IMR-90 (cell line): ENCODE results near the gene CDC6. TPM values are rescaled to one million over a fixed set of nuclear protein-coding genes. Genes with fewer than 3 reads are reported as not detected.

Source experiments
- ATAC-seq: fragments of 200-7000 bp; cut with Tn5 transposase; 2 replicates; pipeline ENCODE4 v1.9.1; 2020; ENCODE audit warnings: low read depth, mild to moderate bottlenecking, moderate library complexity
- BruUV-seq: library from RNA; stranded (reverse); fragments of 400-500 nt; replicated peaks from 2 replicates; lab custom pipeline; 2021; lab: Mats Ljungman, UMichigan
- CTCF ChIA-PET: fragments of 300-600 bp; formaldehyde crosslinking; extraction: SDS; loops from one replicate; lab custom pipeline; 2021; ENCODE audit warnings: antibody characterized with exemption; lab: Yijun Ruan, JAX
- POLR2A ChIA-PET: fragments of 300-600 bp; sonication (Branson Sonifier 250); formaldehyde crosslinking; loops from one replicate; lab custom pipeline; 2022; ENCODE audit warnings: antibody characterized with exemption; ENCODE audit not compliant: unreplicated experiment; lab: Charles Lee
- DNase-seq: peaks from one replicate; pipeline ENCODE4 v3.0.0; 2013
- H2AFZ ChIP-seq: replicated peaks from 2 replicates; pipeline ENCODE3; 2013; ENCODE audit warnings: low read length, mild to moderate bottlenecking; ENCODE audit not compliant: poor library complexity
- H2AK5ac ChIP-seq: 2 replicates; pipeline ENCODE4 v1.6.1; 2013; ENCODE audit warnings: low read depth, low read length, inconsistent platforms
- H2AK9ac ChIP-seq: replicated peaks from 2 replicates; pipeline ENCODE3; 2013; ENCODE audit warnings: mild to moderate bottlenecking, low read depth, low read length, moderate library complexity; ENCODE audit not compliant: poor library complexity
- H2BK120ac ChIP-seq: 2 replicates; pipeline ENCODE4 v1.6.1; 2013; ENCODE audit warnings: low read depth, low read length, inconsistent platforms
- H2BK15ac ChIP-seq: 3 replicates; pipeline ENCODE4 v1.6.1; 2013; ENCODE audit warnings: low read depth, low read length, inconsistent platforms
- H2BK20ac ChIP-seq: 2 replicates; pipeline ENCODE4 v1.6.1; 2013; ENCODE audit warnings: low read depth, mild to moderate bottlenecking, inconsistent platforms, low read length, moderate library complexity
- H2BK5ac ChIP-seq: 2 replicates; pipeline ENCODE4 v1.6.1; 2013; ENCODE audit warnings: mild to moderate bottlenecking, low read depth, low read length, inconsistent platforms; ENCODE audit not compliant: poor library complexity, severe bottlenecking
- H3K14ac ChIP-seq: replicated peaks from 2 replicates; pipeline ENCODE4 v1.6.1; 2013; ENCODE audit warnings: low read depth, low read length, inconsistent platforms
- H3K18ac ChIP-seq: 2 replicates; pipeline ENCODE4 v1.6.1; 2013; ENCODE audit warnings: low read depth, low read length, control low read depth
- H3K23ac ChIP-seq: 2 replicates; pipeline ENCODE4 v1.6.1; 2013; ENCODE audit warnings: low read depth, low read length, inconsistent platforms
- H3K27ac ChIP-seq: 2 replicates; pipeline ENCODE4 v1.5.1; 2013; ENCODE audit warnings: mild to moderate bottlenecking, control low read depth, low read length; ENCODE audit not compliant: insufficient read depth
- H3K27me3 ChIP-seq: 2 replicates; pipeline ENCODE4 v1.6.1; 2013; ENCODE audit warnings: low read length; ENCODE audit not compliant: control insufficient read depth, insufficient read depth
- H3K36me3 ChIP-seq: 2 replicates; pipeline ENCODE4 v1.6.1; 2013; ENCODE audit warnings: low read length, mixed read lengths; ENCODE audit not compliant: control insufficient read depth, insufficient read depth
- H3K4ac ChIP-seq: 2 replicates; pipeline ENCODE4 v1.6.1; 2013; ENCODE audit warnings: low read depth, low read length, inconsistent platforms
- H3K4me1 ChIP-seq: 2 replicates; pipeline ENCODE4 v1.6.1; 2013; ENCODE audit warnings: low read length, mixed read lengths; ENCODE audit not compliant: control insufficient read depth, insufficient read depth
- H3K4me2 ChIP-seq: 2 replicates; pipeline ENCODE4 v1.6.1; 2013; ENCODE audit warnings: low read depth, mild to moderate bottlenecking, control low read depth, low read length, moderate library complexity
- H3K4me3 ChIP-seq: 2 replicates; pipeline ENCODE4 v1.5.1; 2013; ENCODE audit warnings: low read depth, mild to moderate bottlenecking, control low read depth, low read length, moderate library complexity; ENCODE audit not compliant: insufficient read depth
- H3K56ac ChIP-seq: 2 replicates; pipeline ENCODE4 v1.6.1; 2013; ENCODE audit warnings: low read length, inconsistent platforms; ENCODE audit not compliant: insufficient read depth; ENCODE audit errors: extremely low read depth
- H3K79me1 ChIP-seq, 2 experiments: 2 replicates each; pipeline ENCODE4 v1.6.1; 2013; ENCODE audit warnings: low read length in 2 of 2, inconsistent platforms in 1 of 2, low read depth in 1 of 2
- H3K9ac ChIP-seq: 2 replicates; pipeline ENCODE4 v1.6.1; 2013; ENCODE audit warnings: low read depth, low read length, control low read depth
- H3K9me1 ChIP-seq: 2 replicates; pipeline ENCODE4 v1.6.1; 2013; ENCODE audit warnings: low read length, inconsistent platforms; ENCODE audit not compliant: insufficient read depth
- H3K9me3 ChIP-seq: 2 replicates; pipeline ENCODE4 v1.6.1; 2013; ENCODE audit warnings: low read length; ENCODE audit not compliant: control insufficient read depth, insufficient read depth
- H4K20me1 ChIP-seq: 2 replicates; pipeline ENCODE4 v1.6.1; 2013; ENCODE audit warnings: low read length, inconsistent platforms; ENCODE audit not compliant: insufficient read depth
- H4K5ac ChIP-seq: 2 replicates; pipeline ENCODE4 v1.6.1; 2013; ENCODE audit warnings: mild to moderate bottlenecking, low read depth, low read length, control low read depth
- H4K8ac ChIP-seq, 2 experiments: 2 replicates each; pipeline ENCODE4 v1.6.1; 2013; ENCODE audit warnings: low read depth in 2 of 2, low read length in 2 of 2, control low read depth in 1 of 2, inconsistent platforms in 1 of 2
- H4K91ac ChIP-seq: 2 replicates; pipeline ENCODE4 v1.6.1; 2013; ENCODE audit warnings: low read depth, low read length, inconsistent platforms; ENCODE audit not compliant: insufficient read depth
- BHLHE40 ChIP-seq: fragments of 150-350 bp; IDR thresholded peaks from 2 replicates; pipeline ENCODE4 v1.6.1; 2016; ENCODE audit warnings: mild to moderate bottlenecking, low read depth, low read length
- CEBPB ChIP-seq: IDR thresholded peaks from 2 replicates; pipeline ENCODE4 v1.6.1; 2012; ENCODE audit warnings: low read depth, low read length, improper control_type of control experiment
- CHD1 ChIP-seq: IDR thresholded peaks from 2 replicates; pipeline ENCODE4 v1.6.1; 2012; ENCODE audit warnings: low read depth, low read length, improper control_type of control experiment
- CTCF ChIP-seq: conservative IDR thresholded peaks from 2 replicates; pipeline ENCODE4 v1.5.1; 2012; ENCODE audit warnings: mild to moderate bottlenecking, low read depth, low read length, improper control_type of control experiment
- ELK1 ChIP-seq: fragments of 150-350 bp; IDR thresholded peaks from 2 replicates; pipeline ENCODE4 v1.6.1; 2016; ENCODE audit warnings: low read depth, mild to moderate bottlenecking, low read length, moderate library complexity, borderline replicate concordance
- FOS ChIP-seq: fragments of 150-350 bp; IDR thresholded peaks from 2 replicates; pipeline ENCODE4 v1.6.1; 2016; ENCODE audit warnings: low read depth, low read length
- MAFK ChIP-seq: IDR thresholded peaks from 2 replicates; pipeline ENCODE4 v1.6.1; 2012; ENCODE audit warnings: low read depth, low read length, improper control_type of control experiment
- MAZ ChIP-seq: IDR thresholded peaks from 2 replicates; pipeline ENCODE4 v1.6.1; 2012; ENCODE audit warnings: low read depth, mild to moderate bottlenecking, low read length, improper control_type of control experiment, moderate library complexity, borderline replicate concordance
- MXI1 ChIP-seq: IDR thresholded peaks from 2 replicates; pipeline ENCODE4 v1.6.1; 2012; ENCODE audit warnings: low read depth, mild to moderate bottlenecking, low read length, moderate library complexity, borderline replicate concordance
- NFE2L2 ChIP-seq: fragments of 150-350 bp; IDR thresholded peaks from 2 replicates; pipeline ENCODE4 v1.6.1; 2016; ENCODE audit warnings: low read depth, mild to moderate bottlenecking, low read length
- POLR2A ChIP-seq: IDR thresholded peaks from 2 replicates; pipeline ENCODE4 v1.6.1; 2012; ENCODE audit warnings: mild to moderate bottlenecking, low read depth, low read length
- RAD21 ChIP-seq: IDR thresholded peaks from 2 replicates; pipeline ENCODE4 v1.6.1; 2012; ENCODE audit warnings: low read length, improper control_type of control experiment
- RCOR1 ChIP-seq: IDR thresholded peaks from 2 replicates; pipeline ENCODE4 v1.6.1; 2012; ENCODE audit warnings: mild to moderate bottlenecking, low read length, improper control_type of control experiment; ENCODE audit not compliant: insufficient replicate concordance
- RFX5 ChIP-seq: IDR thresholded peaks from 2 replicates; pipeline ENCODE4 v1.8.0; 2012; ENCODE audit warnings: low read depth, mild to moderate bottlenecking, low read length, moderate library complexity
- SMC3 ChIP-seq: fragments of 150-350 bp; IDR thresholded peaks from 2 replicates; pipeline ENCODE4 v1.6.1; 2016; ENCODE audit warnings: low read depth, mild to moderate bottlenecking, antibody characterized with exemption, low read length, moderate library complexity
- WGBS, 2 experiments: methylation state at CpG; one replicate each; pipeline versions ENCODE4 v1.1.5 to v1.1.7; 2013; ENCODE audit warnings: missing lambda C conversion rate in 2 of 2; ENCODE audit not compliant: insufficient read length in 1 of 2; ENCODE audit errors: extremely low coverage in 2 of 2; 5-methylcytosine and 5-hydroxymethylcytosine counted together
- dilution Hi-C: fragments of 300-500 bp; cut with HindIII; formaldehyde crosslinking; loops from one replicate; pipeline ENCODE4 v1.14.3; 2018; ENCODE audit warnings: low sequenced_read_pairs; ENCODE audit not compliant: unreplicated experiment
- in situ Hi-C: fragments of 300-500 bp; cut with MboI; formaldehyde crosslinking; loops from 3 replicates; pipeline ENCODE4 v1.14.3; 2019; ENCODE audit warnings: low sequenced_read_pairs, inconsistent platforms, mixed read lengths
- intact Hi-C: fragments of 100-400 bp; cut with micrococcal nuclease; formaldehyde crosslinking; loops from 2 replicates; pipeline ENCODE4 v1.10.0; 2022
- polyA plus RNA-seq, 3 experiments: library from polyadenylated mRNA; depleted of rRNA; stranded (reverse); fragments of >200 nt; gene quantifications; 2 replicates each; pipeline ENCODE4 v1.2.3, GENCODE V29; 2012; ENCODE audit warnings: low replicate concordance in 1 of 3
- total RNA-seq: library from RNA; depleted of rRNA; stranded (reverse); fragments of >200 nt; gene quantifications from 2 replicates; pipeline ENCODE4 v1.2.3, GENCODE V29; 2012
- TF ChIP-seq, protein P1 (sequence below): fragments of 150-350 bp; IDR thresholded peaks from 2 replicates; pipeline ENCODE4 v1.6.1; 2017; ENCODE audit warnings: mild to moderate bottlenecking, antibody characterized with exemption, low read length, low read depth

The CDC6 gene
- total and polyA plus RNA-seq, 2 of the 4 experiments (the other 2 are of a cell fraction), result 15.3 to 25.6 TPM

DNA sequence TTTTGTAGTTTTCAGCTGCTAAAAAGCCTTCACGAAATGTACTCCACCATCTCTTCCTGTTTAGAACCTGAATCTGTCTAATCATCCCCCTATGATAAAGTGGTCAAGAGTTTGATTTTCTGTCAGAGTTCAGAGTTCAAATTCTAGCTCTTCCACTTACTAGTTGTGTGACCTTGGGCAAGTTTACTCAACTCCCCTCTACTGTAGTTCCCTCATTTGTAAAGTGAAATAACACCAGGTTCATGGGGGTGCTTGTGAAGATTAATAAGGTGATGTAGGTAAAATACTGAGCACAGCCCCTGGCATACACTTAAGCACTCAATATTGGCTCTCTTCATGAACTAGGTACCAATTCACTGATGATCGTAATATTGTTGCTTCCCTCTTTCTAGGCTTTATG is 1.2 kb upstream of the CDC6 start:
- H4K8ac ChIP-seq, result no peak overlapping the region
- H2BK20ac ChIP-seq, result no peak overlapping the region; the same call in 1 of the 2 replicates
- WGBS, 2 experiments, result no CpG with 5 or more reads among the region's 2 CpGs
- H2AFZ ChIP-seq, result no peak overlapping the region
- no peak overlapping the region for H2BK5ac ChIP-seq
- intact Hi-C loops (no loop called here), dilution Hi-C loops (no loop called here), in situ Hi-C loops (loop anchor here (10.0 kb wide), 1 partner anchor 262 kb away; no protein-coding TSS in a partner anchor)
- H3K4ac ChIP-seq, result no peak overlapping the region
- no peak for TF ChIP-seq BHLHE40
- TF ChIP-seq RAD21, result no peak
- no peak for TF ChIP-seq MAZ
- no peak for TF ChIP-seq POLR2A
- TF ChIP-seq RFX5, result no peak
- no peak for TF ChIP-seq CTCF
- TF ChIP-seq ELK1, result no peak
- no peak for TF ChIP-seq SMC3
- TF ChIP-seq RCOR1, result no peak
- TF ChIP-seq MXI1, result no peak
- TF ChIP-seq CEBPB, result no peak
- no peak for TF ChIP-seq CHD1
- TF ChIP-seq, protein P1, sequence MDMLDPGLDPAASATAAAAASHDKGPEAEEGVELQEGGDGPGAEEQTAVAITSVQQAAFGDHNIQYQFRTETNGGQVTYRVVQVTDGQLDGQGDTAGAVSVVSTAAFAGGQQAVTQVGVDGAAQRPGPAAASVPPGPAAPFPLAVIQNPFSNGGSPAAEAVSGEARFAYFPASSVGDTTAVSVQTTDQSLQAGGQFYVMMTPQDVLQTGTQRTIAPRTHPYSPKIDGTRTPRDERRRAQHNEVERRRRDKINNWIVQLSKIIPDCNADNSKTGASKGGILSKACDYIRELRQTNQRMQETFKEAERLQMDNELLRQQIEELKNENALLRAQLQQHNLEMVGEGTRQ, result no peak
- TF ChIP-seq FOS, result no peak
- no peak for TF ChIP-seq MAFK
- TF ChIP-seq NFE2L2, result no peak
- no peak overlapping the region for H3K14ac ChIP-seq
- DNase-seq, result no peak
- BruUV-seq, result no TSS peak
- POLR2A ChIA-PET, result interaction anchor here (0.6 kb wide), 1 partner anchor 311 kb away, joined by 3 read pairs; no protein-coding TSS in a partner anchor
- CTCF ChIA-PET, result no interaction called here
- no peak for ATAC-seq
- H2AK5ac ChIP-seq, result no peak overlapping the region
- no peak overlapping the region for H4K91ac ChIP-seq
- peaks cover 13% of the 10 kb centered on the region for H3K4me1 ChIP-seq
- H3K18ac ChIP-seq, result no peak overlapping the region
- no peak overlapping the region for H2AK9ac ChIP-seq
- peaks cover 3% of the 10 kb centered on the region for H3K36me3 ChIP-seq
- no peak overlapping the region for H2BK15ac ChIP-seq
- no peak overlapping the region for H4K5ac ChIP-seq
- H2BK120ac ChIP-seq, result no peak overlapping the region
- H3K4me2 ChIP-seq, result no peak overlapping the region
- H3K9me3 ChIP-seq, result no peaks in the 10 kb centered on the region
- H3K27ac ChIP-seq, result no peak overlapping the region
- H4K20me1 ChIP-seq, result peaks cover 7% of the 10 kb centered on the region; the same call in 1 of the 2 replicates
- peaks cover 11 to 26% of the 10 kb centered on the region in 2 experiments; a peak in 3 of 4 replicates for H3K79me1 ChIP-seq
- no peak overlapping the region for H3K4me3 ChIP-seq
- H3K56ac ChIP-seq, result no peak overlapping the region
- no peak overlapping the region for H3K23ac ChIP-seq
- H3K27me3 ChIP-seq, result no peaks in the 10 kb centered on the region
- no peak overlapping the region for H3K9ac ChIP-seq
- peaks cover 17% of the 10 kb centered on the region for H3K9me1 ChIP-seq
